Calu3 (cell line): ENCODE results near the gene ELAVL1. TPM values are rescaled to one million over a fixed set of nuclear protein-coding genes. Genes with fewer than 3 reads are reported as not detected.
"Not testable (repeated sequence)": the region's sequence is repeated elsewhere in the genome, so short reads cannot be mapped to it uniquely, and the experiment has no call there.

Experiments
- BruUV-seq: library from RNA; stranded (reverse); fragments of 400-500 nt; replicated peaks from 2 replicates; lab custom pipeline; 2021; lab: Mats Ljungman, UMichigan
- CTCF ChIA-PET: fragments of 300-600 bp; sonication (Branson Sonifier 250); formaldehyde crosslinking; loops from one replicate; lab custom pipeline; 2022; ENCODE audit warnings: antibody characterized with exemption; lab: Charles Lee
- DNase-seq: peaks from one replicate; pipeline ENCODE4 v3.0.0; 2022
- H3K27ac Mint-ChIP-seq: one replicate; pipeline ENCODE4 v1.8.0; 2022; ENCODE audit warnings: mixed read lengths; ENCODE audit not compliant: unreplicated experiment
- H3K27me3 Mint-ChIP-seq: one replicate; pipeline ENCODE4 v1.8.0; 2022; ENCODE audit warnings: mixed read lengths; ENCODE audit not compliant: unreplicated experiment
- H3K36me3 Mint-ChIP-seq: one replicate; pipeline ENCODE4 v1.8.0; 2022; ENCODE audit warnings: mild to moderate bottlenecking, moderate library complexity, mixed read lengths; ENCODE audit not compliant: insufficient read depth, unreplicated experiment
- H3K4me1 Mint-ChIP-seq: one replicate; pipeline ENCODE4 v1.8.0; 2022; ENCODE audit warnings: mild to moderate bottlenecking, low read depth, mixed read lengths; ENCODE audit not compliant: unreplicated experiment
- H3K4me3 Mint-ChIP-seq: one replicate; pipeline ENCODE4 v1.8.0; 2022; ENCODE audit warnings: mild to moderate bottlenecking, low read depth, moderate library complexity, mixed read lengths; ENCODE audit not compliant: unreplicated experiment
- H3K9me3 Mint-ChIP-seq: one replicate; pipeline ENCODE4 v1.8.0; 2022; ENCODE audit warnings: low read depth, mixed read lengths; ENCODE audit not compliant: unreplicated experiment
- intact Hi-C: fragments of 100-400 bp; cut with micrococcal nuclease; formaldehyde crosslinking; loops from one replicate; pipeline ENCODE4 v1.10.0; 2022; ENCODE audit not compliant: unreplicated experiment
- total RNA-seq: library from RNA; stranded (reverse); gene quantifications from 2 replicates; pipeline ENCODE4 v1.2.3, GENCODE V29; 2022
- TF ChIP-seq, protein P1 (sequence below): fragments of 200-600 bp; IDR thresholded peaks from one replicate; pipeline ENCODE4 v1.8.0; 2022; ENCODE audit warnings: antibody characterized with exemption; ENCODE audit not compliant: unreplicated experiment

ELAVL1 gene
- total RNA-seq, 1 experiment from 2014 or later: 81.2 TPM

DNA sequence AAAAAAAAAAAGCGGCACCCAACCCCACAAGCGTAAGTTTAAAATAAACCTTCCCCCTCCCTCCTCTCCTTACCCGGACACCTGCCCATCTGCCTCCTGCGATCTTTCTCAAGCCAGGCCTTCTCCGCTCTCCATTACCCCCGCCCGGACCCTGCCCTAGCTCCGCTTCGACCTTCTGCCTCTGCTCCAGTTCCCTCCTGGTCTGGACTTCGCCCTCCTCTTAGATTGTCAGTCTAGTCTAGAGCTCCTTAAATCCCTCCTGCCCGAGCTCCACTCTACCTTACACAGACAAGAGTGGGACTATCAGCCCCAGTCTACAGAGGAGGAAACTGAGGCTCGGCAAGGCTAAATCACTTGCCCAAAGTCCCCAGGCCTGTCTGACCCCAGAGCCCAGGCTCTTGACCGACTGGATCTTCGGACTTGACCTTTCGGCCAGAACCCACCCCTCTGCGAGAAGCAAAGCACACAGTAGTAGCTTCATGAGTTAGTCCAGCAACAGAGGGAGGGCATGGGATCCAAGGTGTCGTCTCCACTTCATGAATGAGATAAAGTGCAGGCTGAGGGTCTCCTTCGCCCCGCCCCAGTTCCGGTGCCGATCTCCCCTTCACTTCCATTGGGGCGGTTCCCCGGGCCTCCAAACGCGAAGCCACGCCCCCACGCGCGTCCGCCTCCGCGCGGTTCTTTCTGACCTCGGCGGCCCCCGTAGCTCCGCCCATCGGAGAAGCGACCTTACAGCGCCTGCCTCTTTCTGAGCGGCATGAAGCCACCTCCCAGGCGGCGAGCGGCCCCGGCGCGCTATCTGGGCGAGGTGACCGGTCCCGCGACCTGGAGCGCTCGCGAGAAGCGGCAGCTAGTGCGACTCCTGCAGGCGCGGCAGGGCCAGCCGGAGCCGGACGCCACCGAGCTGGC lies 85.6 kb downstream of the ELAVL1 start, which contains the start of gene SNAPC2:
Gene SNAPC2, plus strand, starts transcription at position 729 of the 909 bp plus-strand sequence. Its CDS starts 29 bp downstream, at position 758.
- TF ChIP-seq, protein P1, sequence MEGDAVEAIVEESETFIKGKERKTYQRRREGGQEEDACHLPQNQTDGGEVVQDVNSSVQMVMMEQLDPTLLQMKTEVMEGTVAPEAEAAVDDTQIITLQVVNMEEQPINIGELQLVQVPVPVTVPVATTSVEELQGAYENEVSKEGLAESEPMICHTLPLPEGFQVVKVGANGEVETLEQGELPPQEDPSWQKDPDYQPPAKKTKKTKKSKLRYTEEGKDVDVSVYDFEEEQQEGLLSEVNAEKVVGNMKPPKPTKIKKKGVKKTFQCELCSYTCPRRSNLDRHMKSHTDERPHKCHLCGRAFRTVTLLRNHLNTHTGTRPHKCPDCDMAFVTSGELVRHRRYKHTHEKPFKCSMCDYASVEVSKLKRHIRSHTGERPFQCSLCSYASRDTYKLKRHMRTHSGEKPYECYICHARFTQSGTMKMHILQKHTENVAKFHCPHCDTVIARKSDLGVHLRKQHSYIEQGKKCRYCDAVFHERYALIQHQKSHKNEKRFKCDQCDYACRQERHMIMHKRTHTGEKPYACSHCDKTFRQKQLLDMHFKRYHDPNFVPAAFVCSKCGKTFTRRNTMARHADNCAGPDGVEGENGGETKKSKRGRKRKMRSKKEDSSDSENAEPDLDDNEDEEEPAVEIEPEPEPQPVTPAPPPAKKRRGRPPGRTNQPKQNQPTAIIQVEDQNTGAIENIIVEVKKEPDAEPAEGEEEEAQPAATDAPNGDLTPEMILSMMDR: no peak
- peaks cover 8% of the 10 kb centered on the region for H3K4me1 Mint-ChIP-seq
- H3K27me3 Mint-ChIP-seq: no peaks in the 10 kb centered on the region
- peak within 1 kb of the TSS; percentile 76 for H3K4me3 Mint-ChIP-seq
- intact Hi-C loops: no loop called here
- no peaks in the 10 kb centered on the region for H3K9me3 Mint-ChIP-seq
- BruUV-seq: no TSS peak
- peaks cover 31% of the 10 kb centered on the region for H3K36me3 Mint-ChIP-seq
- DNase-seq: peak; percentile 94
- CTCF ChIA-PET: interaction anchor here (0.6 to 2.3 kb wide), 12 partner anchors 9 to 1389 kb away, joined by 3 to 18 read pairs (median 8); partner anchors contain the start of genes LRRC8E, TIMM44 and TNFSF9
- peak within 1 kb of the TSS; percentile 42 for H3K27ac Mint-ChIP-seq

DNA sequence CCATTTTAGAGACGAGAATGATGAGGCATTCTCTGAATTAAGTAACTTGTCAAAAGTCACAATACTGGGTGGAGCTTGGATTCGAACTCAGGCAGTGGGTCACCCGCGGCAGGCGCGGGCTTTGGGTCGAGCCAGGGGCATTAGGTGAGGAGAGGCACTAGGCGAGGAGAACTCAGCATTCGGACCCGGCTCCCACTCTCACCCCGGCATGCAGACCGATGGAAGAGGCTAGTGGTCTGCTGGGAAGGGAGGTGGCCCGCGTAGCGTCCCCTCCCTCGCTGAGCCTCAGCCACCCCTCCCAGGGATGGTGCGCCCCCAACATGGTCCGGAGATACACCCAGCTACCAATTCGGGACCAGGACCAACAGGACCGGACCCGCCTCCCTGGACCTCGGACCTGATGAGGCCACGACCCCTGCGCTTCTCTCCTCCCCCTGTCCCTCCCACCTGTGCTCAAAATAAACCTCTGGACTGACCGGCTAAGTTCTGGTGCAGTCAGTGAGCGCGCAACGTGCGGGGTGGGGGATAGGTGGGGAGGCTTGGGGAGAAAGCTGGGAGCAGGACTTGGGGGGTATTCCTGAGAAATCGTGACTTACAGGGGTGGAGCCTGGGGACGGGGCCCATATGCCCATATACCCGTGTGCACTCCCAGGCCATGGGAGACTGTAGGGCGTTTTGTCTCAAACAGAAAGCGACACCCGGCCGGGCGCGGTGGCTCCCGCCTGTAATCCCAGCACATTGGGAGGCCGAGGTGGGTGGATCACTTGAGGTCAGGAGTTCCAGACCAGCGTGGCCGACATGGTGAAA lies 86.6 kb downstream of the ELAVL1 start:
- BruUV-seq: no TSS peak
- H3K27me3 Mint-ChIP-seq: no peaks in the 10 kb centered on the region
- peaks cover 8% of the 10 kb centered on the region for H3K4me1 Mint-ChIP-seq
- TF ChIP-seq, protein P1: no peak
- H3K4me3 Mint-ChIP-seq: peak overlapping the region; percentile 76
- no peak for DNase-seq
- H3K9me3 Mint-ChIP-seq: no peaks in the 10 kb centered on the region
- CTCF ChIA-PET: interaction anchor here (2.1 kb wide), 1 partner anchor 25 kb away, joined by 13 read pairs; the partner anchor contains the start of gene TIMM44
- H3K36me3 Mint-ChIP-seq: peaks cover 37% of the 10 kb centered on the region
- no peak overlapping the region for H3K27ac Mint-ChIP-seq
- intact Hi-C loops: no loop called here

DNA sequence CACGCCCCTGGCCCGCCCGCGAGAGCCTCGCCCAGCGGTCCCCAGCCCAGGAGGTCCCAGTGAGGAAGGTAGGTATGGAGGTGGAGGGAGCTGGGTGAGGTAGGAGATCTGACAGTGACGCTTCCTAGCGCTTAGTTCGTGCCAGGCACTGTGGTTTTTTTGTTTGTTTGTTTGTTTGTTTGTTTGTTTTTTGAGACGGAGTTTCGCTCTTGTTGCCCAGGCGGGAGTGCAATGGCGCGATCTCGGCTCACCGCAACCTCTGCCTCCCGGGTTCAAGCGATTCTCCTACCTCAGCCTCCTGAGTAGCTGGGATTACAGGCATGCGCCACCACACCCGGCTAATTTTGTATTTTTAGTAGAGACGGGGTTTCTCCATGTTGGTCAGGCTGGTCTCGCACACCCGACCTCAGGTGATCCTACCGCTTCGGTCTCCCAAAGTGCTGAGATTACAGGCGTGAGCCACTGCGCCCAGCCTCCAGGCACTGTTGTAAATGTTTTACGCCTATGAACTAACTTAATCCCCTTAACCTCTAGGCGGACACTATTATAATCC lies 87.3 kb downstream of the ELAVL1 start:
- intact Hi-C loops, H3K4me1 Mint-ChIP-seq, BruUV-seq, H3K27me3 Mint-ChIP-seq, DNase-seq, H3K27ac Mint-ChIP-seq, H3K9me3 Mint-ChIP-seq: not testable (repeated sequence)
- Mint-ChIP-seq H3K4me3 (peak overlapping the region; percentile 65), H3K36me3 (peaks cover 38% of the 10 kb centered on the region)
- CTCF ChIA-PET: interaction anchor here (0.7 kb wide), 1 partner anchor 25 kb away, joined by 4 read pairs; the partner anchor contains the start of gene TIMM44
- TF ChIP-seq, protein P1: peak; percentile 5
